Sigmoid colon (tissue), 7 donors: ENCODE data around the gene DCAF5. TPM values are rescaled to one million over a fixed set of nuclear protein-coding genes. Genes with fewer than 3 reads are reported as not detected.
A peak's percentile ranks its signal among the peaks of the same experiment; 100 is the strongest.

Source experiments
- DNase-seq: peaks from one replicate; pipeline ENCODE4 v3.0.0-alpha.2; 2019
- H3K27ac ChIP-seq, 4 donors: fragments of 200-600 bp; sonication (generic); one replicate each; pipeline ENCODE4 v1.5.1; 2016 to 2019; ENCODE audit warnings: mild to moderate bottlenecking in 1 of 4
- H3K27me3 ChIP-seq, 3 donors: fragments of 200-600 bp; sonication (generic); one replicate each; pipeline ENCODE4 v1.5.1; 2019; ENCODE audit warnings: mild to moderate bottlenecking in 1 of 3
- H3K36me3 ChIP-seq, 4 donors: fragments of 200-600 bp; sonication (generic); one replicate each; pipeline ENCODE4 v1.5.1; 2016 to 2019
- H3K4me1 ChIP-seq, 4 donors: fragments of 200-600 bp; sonication (generic); one replicate each; pipeline ENCODE4 v1.5.1; 2017 to 2019
- H3K4me3 ChIP-seq, 4 donors: fragments of 200-600 bp; sonication (generic); one replicate each; pipeline ENCODE4 v1.5.1; 2017 to 2019; ENCODE audit warnings: mild to moderate bottlenecking in 2 of 4, moderate library complexity in 1 of 4
- H3K9me3 ChIP-seq, 4 donors: fragments of 200-600 bp in 3 of 4; sonication (generic) in 3 of 4; one replicate each; pipeline versions ENCODE4 v1.5.1 to v1.6.1; 2013 to 2019
- CTCF ChIP-seq, 4 experiments: fragments of 450-650 bp in 3 of 4; fragments of 200-600 bp in 1 of 4; IDR thresholded peaks; one replicate each; pipeline ENCODE4 v1.5.1; 2016 to 2019; ENCODE audit warnings: antibody characterized with exemption in 4 of 4, mild to moderate bottlenecking in 3 of 4, moderate library complexity in 2 of 4
- EP300 ChIP-seq, 4 donors: sonication (generic); formaldehyde crosslinking; IDR thresholded peaks; one replicate each; pipeline ENCODE4 v1.6.1; 2017; ENCODE audit warnings: antibody characterized with exemption in 4 of 4
- POLR2A ChIP-seq, 2 donors: fragments of 450-650 bp; IDR thresholded peaks; one replicate each; pipeline ENCODE4 v1.6.1; 2016; ENCODE audit warnings: antibody characterized with exemption in 2 of 2, mild to moderate bottlenecking in 2 of 2, moderate library complexity in 2 of 2
- POLR2AphosphoS5 ChIP-seq, 4 donors: sonication (generic); formaldehyde crosslinking; IDR thresholded peaks; one replicate each; pipeline ENCODE4 v1.6.1; 2017; ENCODE audit warnings: antibody characterized with exemption in 4 of 4
- WGBS, 2 donors: extraction: QIAGEN DNeasy Blood & Tissue Kit; methylation state at CpG; one replicate each; pipeline ENCODE4 v1.1.7; 2013; 5-methylcytosine and 5-hydroxymethylcytosine counted together
- intact Hi-C: fragments of 100-400 bp; cut with DNase I; formaldehyde crosslinking; loops from one replicate; pipeline ENCODE4 v1.15.1; 2023
- polyA plus RNA-seq, 3 donors: library from polyadenylated mRNA; stranded (reverse); fragments of 200-250 nt; gene quantifications; one replicate each; pipeline ENCODE4 v1.2.3, GENCODE V29; 2013
- total RNA-seq, 4 donors: library from RNA; depleted of rRNA; stranded (reverse); fragments of >200 nt; gene quantifications; one replicate each; pipeline ENCODE4 v1.1.0, GENCODE V29; 2016
- donor health status: healthy with polysubstance abuse.
- donor health status: Bipolar disorder and iron deficiency.
- donor health status: healthy.

The DCAF5 gene
- total and polyA plus RNA-seq, 7 donors = 13.2 to 56.8 (median 36.4) TPM

GRCh38 chr14:69043596-69044260 lies 109.2 kb downstream of the DCAF5 start:
- Histone ChIP-seq H3K36me3 (no peaks in the 10 kb centered on the region), H3K27me3 (no peaks in the 10 kb centered on the region), H3K27ac (peak overlapping the region; percentile 72 to 89 (median 74)), H3K4me3 (no peak overlapping the region), H3K4me1 (peaks cover 0 to 63% (median 59%) of the 10 kb centered on the region in 4 donors), H3K9me3 (no peaks in the 10 kb centered on the region)
- DNase-seq = peak; percentile 79
- TF ChIP-seq EP300 (IDR thresholded peaks at IDR 0.05) (peak in 1 of 4 donors; percentile 51), POLR2AphosphoS5 (IDR thresholded peaks at IDR 0.05) (peak in 1 of 4 donors; percentile 76), POLR2A (IDR thresholded peaks at IDR 0.05) (no peak), CTCF (IDR thresholded peaks at IDR 0.05) (no peak)
- WGBS, 2 donors = 72 to 79% methylated on average over 8 of the region's 8 CpGs
- intact Hi-C loops = loop anchor here (5.0 kb wide), 1 partner anchor 61 kb away; no protein-coding TSS in a partner anchor

GRCh38 chr14:69042787-69043444 lies 110.0 kb downstream of the DCAF5 start:
- Histone ChIP-seq H3K9me3 (no peaks in the 10 kb centered on the region), H3K27ac (peak overlapping the region; percentile 72 to 89 (median 74)), H3K4me3 (no peak overlapping the region), H3K4me1 (peaks cover 0 to 66% (median 58%) of the 10 kb centered on the region in 4 donors), H3K27me3 (no peaks in the 10 kb centered on the region), H3K36me3 (no peaks in the 10 kb centered on the region)
- WGBS, 2 donors = 9 to 26% methylated on average over 10 of the region's 10 CpGs
- DNase-seq = no peak
- TF ChIP-seq POLR2AphosphoS5 (IDR thresholded peaks at IDR 0.05) (peak in 2 of 4 donors; percentile 26 to 39), POLR2A (IDR thresholded peaks at IDR 0.05) (no peak)
- intact Hi-C loops = loop anchor here (5.0 kb wide), 1 partner anchor 61 kb away; no protein-coding TSS in a partner anchor

- no peaks in the 10 kb centered on the region for H3K27me3 ChIP-seq
- TF ChIP-seq EP300 (IDR thresholded peaks at IDR 0.05) (no peak), CTCF (IDR thresholded peaks at IDR 0.05) (no peak), POLR2AphosphoS5 (IDR thresholded peaks at IDR 0.05) (no peak), POLR2A (IDR thresholded peaks at IDR 0.05) (no peak)
These were observed 110.6 kb downstream of the DCAF5 start for GRCh38 chr14:69042299-69042698.

GRCh38 chr14:69041783-69042182 lies 111.1 kb downstream of the DCAF5 start:
- Histone ChIP-seq H3K36me3 (no peaks in the 10 kb centered on the region), H3K4me1 (peaks cover 0 to 65% (median 56%) of the 10 kb centered on the region in 4 donors), H3K27ac (peak overlapping the region in 1 of 4 donors; percentile 73), H3K9me3 (no peaks in the 10 kb centered on the region), H3K4me3 (no peak overlapping the region), H3K27me3 (no peaks in the 10 kb centered on the region)
- no peak for DNase-seq
- WGBS, 2 donors = 77 to 84% methylated on average over 7 of the region's 7 CpGs
- intact Hi-C loops = loop anchor here (5.0 kb wide), 1 partner anchor 59 kb away; no protein-coding TSS in a partner anchor
- no peak for TF ChIP-seq CTCF (IDR thresholded peaks at IDR 0.05)

More at GRCh38 chr14:69042299-69042698, 110.6 kb downstream of the DCAF5 start:
- no peak for DNase-seq
- WGBS, 2 donors = 15 to 29% methylated on average over 3 of the region's 3 CpGs
- Histone ChIP-seq H3K27ac (peak overlapping the region; percentile 72 to 89 (median 74)), H3K9me3 (no peaks in the 10 kb centered on the region), H3K36me3 (no peaks in the 10 kb centered on the region), H3K4me3 (no peak overlapping the region), H3K4me1 (peaks cover 0 to 67% (median 60%) of the 10 kb centered on the region in 4 donors)
- intact Hi-C loops = loop anchor here (5.0 kb wide), 1 partner anchor 60 kb away; no protein-coding TSS in a partner anchor

DNA sequence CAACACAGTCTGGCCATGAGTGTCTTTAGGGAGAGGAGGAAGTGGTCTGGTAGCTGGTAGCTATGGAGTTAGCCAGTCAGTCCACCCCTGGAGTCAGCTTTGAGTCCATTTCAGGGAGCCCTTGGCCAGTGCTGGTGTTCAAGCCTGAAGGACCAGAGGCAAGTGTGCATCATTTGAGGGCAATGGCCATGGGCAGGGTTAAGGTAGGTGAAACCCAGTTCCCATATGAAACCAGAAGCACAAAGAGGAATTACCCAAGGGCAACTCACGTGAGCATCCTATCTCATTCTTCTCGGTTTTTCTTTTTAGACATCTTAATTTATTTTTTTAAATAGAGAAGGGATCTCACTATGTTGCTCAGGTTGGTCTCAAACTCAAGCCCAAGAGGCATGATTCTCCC lies 112.6 kb downstream of the DCAF5 start:
- peaks cover 0 to 51% (median 42%) of the 10 kb centered on the region in 4 donors for H3K4me1 ChIP-seq
- no peak for DNase-seq

More for the DNA sequence above, 112.6 kb downstream of the DCAF5 start:
- intact Hi-C loops = loop anchor here (5.0 kb wide), 1 partner anchor 58 kb away; no protein-coding TSS in a partner anchor
- H3K4me3 ChIP-seq = no peak overlapping the region
- no peaks in the 10 kb centered on the region for H3K36me3 ChIP-seq
- TF ChIP-seq EP300 (IDR thresholded peaks at IDR 0.05) = no peak
- no peak for TF ChIP-seq POLR2AphosphoS5 (IDR thresholded peaks at IDR 0.05)
- TF ChIP-seq POLR2A (IDR thresholded peaks at IDR 0.05) = no peak
- TF ChIP-seq CTCF (IDR thresholded peaks at IDR 0.05) = no peak
- 83 to 87% methylated on average over 2 of the region's 2 CpGs for WGBS, 2 donors
- peak overlapping the region in 2 of 4 donors; percentile 58 to 68 for H3K27ac ChIP-seq
- no peaks in the 10 kb centered on the region for H3K27me3 ChIP-seq
- no peaks in the 10 kb centered on the region for H3K9me3 ChIP-seq
